ENCODE results near the gene CACNA2D3.

CACNA2D3 gene

DNA sequence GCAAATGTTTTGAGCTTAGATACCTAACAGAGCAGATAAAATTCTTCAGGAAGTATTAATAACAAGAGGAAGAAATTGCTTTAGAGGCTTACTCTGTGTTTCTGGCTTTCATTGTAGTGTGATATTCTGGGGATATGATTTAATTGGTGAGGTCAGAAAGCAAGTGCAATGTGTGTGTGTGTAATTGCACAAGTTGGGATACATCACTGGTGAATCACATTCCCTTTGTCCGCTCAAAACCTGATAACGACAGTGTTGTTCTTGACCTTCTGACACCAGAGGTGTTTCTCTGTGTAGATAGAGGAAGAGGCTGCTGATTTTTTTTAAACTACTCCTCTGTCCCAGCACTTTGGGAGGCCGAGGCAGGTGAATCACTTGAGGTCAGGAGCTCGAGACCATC lies 161.1 kb downstream of the CACNA2D3 start:
- TF ChIP-seq, protein P1, sequence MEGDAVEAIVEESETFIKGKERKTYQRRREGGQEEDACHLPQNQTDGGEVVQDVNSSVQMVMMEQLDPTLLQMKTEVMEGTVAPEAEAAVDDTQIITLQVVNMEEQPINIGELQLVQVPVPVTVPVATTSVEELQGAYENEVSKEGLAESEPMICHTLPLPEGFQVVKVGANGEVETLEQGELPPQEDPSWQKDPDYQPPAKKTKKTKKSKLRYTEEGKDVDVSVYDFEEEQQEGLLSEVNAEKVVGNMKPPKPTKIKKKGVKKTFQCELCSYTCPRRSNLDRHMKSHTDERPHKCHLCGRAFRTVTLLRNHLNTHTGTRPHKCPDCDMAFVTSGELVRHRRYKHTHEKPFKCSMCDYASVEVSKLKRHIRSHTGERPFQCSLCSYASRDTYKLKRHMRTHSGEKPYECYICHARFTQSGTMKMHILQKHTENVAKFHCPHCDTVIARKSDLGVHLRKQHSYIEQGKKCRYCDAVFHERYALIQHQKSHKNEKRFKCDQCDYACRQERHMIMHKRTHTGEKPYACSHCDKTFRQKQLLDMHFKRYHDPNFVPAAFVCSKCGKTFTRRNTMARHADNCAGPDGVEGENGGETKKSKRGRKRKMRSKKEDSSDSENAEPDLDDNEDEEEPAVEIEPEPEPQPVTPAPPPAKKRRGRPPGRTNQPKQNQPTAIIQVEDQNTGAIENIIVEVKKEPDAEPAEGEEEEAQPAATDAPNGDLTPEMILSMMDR (IDR thresholded peaks at IDR 0.05) = no peak

DNA sequence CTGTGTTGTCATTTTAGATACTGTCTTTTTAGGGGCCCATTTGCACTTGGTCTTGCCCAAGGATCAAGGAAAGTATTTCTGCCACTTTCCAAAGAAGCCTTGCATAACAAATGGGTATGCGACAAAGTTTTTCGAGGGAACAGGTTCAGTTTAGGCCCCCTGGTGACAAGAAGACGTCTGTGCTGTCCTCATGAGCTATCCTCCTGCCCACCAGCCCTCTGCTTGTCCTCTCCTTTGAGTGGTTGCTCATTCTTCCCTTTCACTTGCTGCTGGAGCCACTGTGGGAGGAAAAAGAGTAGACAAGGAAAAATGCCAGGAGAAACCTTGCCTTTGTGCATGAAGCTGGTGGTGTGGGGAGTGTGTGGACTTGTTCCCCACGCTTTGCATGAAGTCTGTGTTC lies 171.9 kb downstream of the CACNA2D3 start:
- TF ChIP-seq, protein P1 (IDR thresholded peaks at IDR 0.05) = no peak

DNA sequence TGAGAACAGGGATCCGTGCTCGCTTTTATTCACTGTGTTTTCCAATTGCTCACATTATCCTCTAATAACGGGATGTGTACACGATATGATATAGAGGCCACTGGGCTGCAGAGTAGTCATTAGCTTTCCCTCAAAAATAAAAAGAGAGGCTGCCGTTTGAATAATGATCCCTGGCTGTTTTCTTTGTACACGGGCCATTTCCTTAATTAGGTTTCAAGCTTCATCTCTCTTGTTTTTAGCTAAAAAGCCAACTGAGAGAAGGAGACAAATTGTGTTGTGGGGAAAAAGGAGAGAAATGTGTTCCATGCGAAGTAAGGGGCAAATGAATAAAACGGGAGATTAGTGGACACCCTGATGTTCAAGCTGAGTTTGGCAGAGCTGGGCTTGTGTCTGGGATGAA lies 174.2 kb downstream of the CACNA2D3 start:
- TF ChIP-seq, protein P1 (IDR thresholded peaks at IDR 0.05) = no peak

DNA sequence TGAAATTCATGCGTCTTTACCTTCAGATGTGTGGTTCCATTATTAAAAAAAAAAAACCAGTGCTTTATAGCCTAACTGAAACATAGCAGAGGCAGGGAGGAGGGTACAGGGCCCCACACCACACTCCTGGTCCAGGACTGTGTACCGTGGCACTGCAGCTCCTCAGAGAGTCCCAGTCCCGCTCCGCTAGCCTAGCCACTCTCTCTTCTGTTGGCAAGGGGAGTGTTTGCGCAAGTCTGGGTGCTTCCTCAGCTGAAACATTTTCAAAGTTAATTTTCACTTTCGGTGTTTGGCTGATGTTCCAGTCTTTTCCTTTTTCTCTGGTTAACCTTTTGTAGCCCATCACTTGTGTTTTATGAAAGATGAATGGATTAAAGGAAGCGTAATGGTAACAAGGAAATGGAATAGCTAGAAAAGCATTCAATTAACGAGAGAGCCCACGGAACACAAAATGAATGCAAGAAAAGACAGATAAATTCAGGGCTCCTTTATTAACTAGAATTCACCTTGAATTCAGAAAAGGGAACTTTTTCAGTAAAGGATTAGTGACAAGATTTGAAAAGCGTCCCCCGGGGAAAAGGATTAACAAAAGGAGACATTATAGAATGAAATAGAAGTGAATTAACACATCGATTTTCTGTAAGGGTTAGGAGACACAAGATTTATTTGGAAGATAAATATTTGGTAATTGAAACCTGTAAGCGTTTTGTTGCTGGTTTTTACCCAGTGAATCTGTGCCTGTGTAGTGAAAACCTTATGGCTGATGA lies 177.0 kb downstream of the CACNA2D3 start:
- TF ChIP-seq, protein P1 (IDR thresholded peaks at IDR 0.05) = no peak

DNA sequence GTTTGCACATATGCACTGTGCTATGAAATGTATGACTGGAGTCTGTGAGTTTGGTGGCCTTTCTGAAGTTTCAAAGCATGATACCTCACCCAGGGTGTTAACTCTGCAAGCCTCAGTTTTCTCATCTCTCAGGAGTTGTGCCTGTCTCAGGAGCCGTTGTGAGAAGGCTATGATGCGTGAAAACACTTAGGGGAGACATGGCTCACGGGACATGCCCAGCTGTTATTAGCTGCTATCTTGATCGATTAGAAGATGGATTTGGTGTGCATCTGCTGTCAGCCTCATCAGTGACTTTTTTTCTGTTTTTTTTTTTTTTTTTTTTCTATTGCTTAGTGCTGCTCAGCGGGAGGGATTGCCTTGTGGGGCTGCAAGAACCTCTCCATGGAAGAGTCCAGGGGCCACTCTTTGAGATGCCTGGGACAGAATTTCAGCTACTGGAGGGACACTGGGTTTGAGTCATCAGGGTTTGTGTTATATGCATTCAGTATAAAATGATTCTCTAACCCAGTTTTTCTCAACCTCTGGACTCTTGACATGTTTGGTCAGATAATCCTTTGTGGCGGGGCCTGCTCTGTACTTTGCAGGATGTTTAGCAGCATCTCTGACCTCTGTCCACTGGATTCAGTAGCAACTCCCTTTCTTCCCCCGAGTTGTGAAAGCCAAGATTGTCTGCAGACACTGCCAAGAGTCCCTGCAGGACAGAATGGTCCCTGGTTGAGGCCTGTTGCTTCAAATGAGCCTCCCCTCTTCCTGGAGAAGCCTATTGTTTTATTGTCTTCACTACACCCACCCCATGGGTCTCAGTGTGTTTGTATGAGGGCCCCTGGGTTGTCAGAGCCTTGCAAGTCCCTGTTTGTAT lies 181.4 kb downstream of the CACNA2D3 start:
- TF ChIP-seq, protein P1 (IDR thresholded peaks at IDR 0.05) = no peak

GRCh38 chr3:54304877-54305276 lies 182.5 kb downstream of the CACNA2D3 start:
- TF ChIP-seq, protein P1 (IDR thresholded peaks at IDR 0.05) = no peak

GRCh38 chr3:54305409-54306099 lies 183.2 kb downstream of the CACNA2D3 start:
- TF ChIP-seq, protein P1 (IDR thresholded peaks at IDR 0.05) = no peak

Data from LNCAP (cell line).